ENCODE measurements around the gene ORAI3.

DNA sequence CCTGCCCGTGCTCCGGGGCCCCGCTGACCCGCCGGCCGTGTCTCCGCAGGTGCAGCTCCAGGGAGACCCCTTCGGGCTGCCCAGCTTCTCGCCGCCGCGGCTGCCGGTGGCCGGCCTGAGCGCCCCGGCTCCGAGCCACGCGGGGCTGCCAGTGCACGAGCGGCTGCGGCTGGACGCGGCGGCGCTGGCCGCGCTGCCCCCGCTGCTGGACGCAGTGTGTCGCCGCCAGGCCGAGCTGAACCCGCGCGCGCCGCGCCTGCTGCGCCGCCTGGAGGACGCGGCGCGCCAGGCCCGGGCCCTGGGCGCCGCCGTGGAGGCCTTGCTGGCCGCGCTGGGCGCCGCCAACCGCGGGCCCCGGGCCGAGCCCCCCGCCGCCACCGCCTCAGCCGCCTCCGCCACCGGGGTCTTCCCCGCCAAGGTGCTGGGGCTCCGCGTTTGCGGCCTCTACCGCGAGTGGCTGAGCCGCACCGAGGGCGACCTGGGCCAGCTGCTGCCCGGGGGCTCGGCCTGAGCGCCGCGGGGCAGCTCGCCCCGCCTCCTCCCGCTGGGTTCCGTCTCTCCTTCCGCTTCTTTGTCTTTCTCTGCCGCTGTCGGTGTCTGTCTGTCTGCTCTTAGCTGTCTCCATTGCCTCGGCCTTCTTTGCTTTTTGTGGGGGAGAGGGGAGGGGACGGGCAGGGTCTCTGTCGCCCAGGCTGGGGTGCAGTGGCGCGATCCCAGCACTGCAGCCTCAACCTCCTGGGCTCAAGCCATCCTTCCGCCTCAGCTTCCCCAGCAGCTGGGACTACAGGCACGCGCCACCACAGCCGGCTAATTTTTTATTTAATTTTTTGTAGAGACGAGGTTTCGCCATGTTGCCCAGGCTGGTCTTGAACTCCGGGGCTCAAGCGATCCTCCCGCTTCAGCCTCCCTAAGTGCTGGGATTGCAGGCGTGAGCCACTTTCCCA is 46.6 kb upstream of the ORAI3 start:
- TF ChIP-seq EZH2 (IDR thresholded peaks at IDR 0.05; ENCODE audit: borderline replicate concordance, low read depth, low read length, severe bottlenecking) = no peak
- TF ChIP-seq, protein P1, sequence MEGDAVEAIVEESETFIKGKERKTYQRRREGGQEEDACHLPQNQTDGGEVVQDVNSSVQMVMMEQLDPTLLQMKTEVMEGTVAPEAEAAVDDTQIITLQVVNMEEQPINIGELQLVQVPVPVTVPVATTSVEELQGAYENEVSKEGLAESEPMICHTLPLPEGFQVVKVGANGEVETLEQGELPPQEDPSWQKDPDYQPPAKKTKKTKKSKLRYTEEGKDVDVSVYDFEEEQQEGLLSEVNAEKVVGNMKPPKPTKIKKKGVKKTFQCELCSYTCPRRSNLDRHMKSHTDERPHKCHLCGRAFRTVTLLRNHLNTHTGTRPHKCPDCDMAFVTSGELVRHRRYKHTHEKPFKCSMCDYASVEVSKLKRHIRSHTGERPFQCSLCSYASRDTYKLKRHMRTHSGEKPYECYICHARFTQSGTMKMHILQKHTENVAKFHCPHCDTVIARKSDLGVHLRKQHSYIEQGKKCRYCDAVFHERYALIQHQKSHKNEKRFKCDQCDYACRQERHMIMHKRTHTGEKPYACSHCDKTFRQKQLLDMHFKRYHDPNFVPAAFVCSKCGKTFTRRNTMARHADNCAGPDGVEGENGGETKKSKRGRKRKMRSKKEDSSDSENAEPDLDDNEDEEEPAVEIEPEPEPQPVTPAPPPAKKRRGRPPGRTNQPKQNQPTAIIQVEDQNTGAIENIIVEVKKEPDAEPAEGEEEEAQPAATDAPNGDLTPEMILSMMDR (IDR thresholded peaks at IDR 0.05; ENCODE audit: borderline replicate concordance, extremely low read depth, low read length, poor library complexity, severe bottlenecking) = peak; percentile 58
